ENCODE results near the gene RAB11A.
"Not testable (repeated sequence)": the region's sequence is repeated elsewhere in the genome, so short reads cannot be mapped to it uniquely, and the experiment has no call there.

The RAB11A gene

GRCh38 chr15:65869954-65870871, 922 bp downstream of the RAB11A start:
- TF ChIP-seq BACH2 (CRISPR knock-in tag; IDR thresholded peaks at IDR 0.05; ENCODE audit: borderline replicate concordance) (no peak), SNAI2 (CRISPR knock-in tag; IDR thresholded peaks at IDR 0.05) (no peak), TOX (CRISPR knock-in tag; IDR thresholded peaks at IDR 0.05; ENCODE audit: borderline replicate concordance) (no peak), OSR1 (CRISPR knock-in tag; IDR thresholded peaks at IDR 0.05) (no peak), ARNTL (CRISPR knock-in tag; IDR thresholded peaks at IDR 0.05; ENCODE audit: borderline replicate concordance, low read depth) (no peak), CSDC2 (CRISPR knock-in tag; IDR thresholded peaks at IDR 0.05) (no peak), RARB (CRISPR knock-in tag; IDR thresholded peaks at IDR 0.05) (no peak), TSHZ2 (CRISPR knock-in tag; IDR thresholded peaks at IDR 0.05) (no peak), ZFP3 (CRISPR knock-in tag; IDR thresholded peaks at IDR 0.05) (no peak), GLIS3 (CRISPR knock-in tag; IDR thresholded peaks at IDR 0.05) (no peak), ZNF8 (CRISPR knock-in tag; IDR thresholded peaks at IDR 0.05) (no peak), CSRNP3 (CRISPR knock-in tag; IDR thresholded peaks at IDR 0.05) (no peak), ZNF70 (CRISPR knock-in tag; IDR thresholded peaks at IDR 0.05) (no peak)
- TF ChIP-seq, protein P1, sequence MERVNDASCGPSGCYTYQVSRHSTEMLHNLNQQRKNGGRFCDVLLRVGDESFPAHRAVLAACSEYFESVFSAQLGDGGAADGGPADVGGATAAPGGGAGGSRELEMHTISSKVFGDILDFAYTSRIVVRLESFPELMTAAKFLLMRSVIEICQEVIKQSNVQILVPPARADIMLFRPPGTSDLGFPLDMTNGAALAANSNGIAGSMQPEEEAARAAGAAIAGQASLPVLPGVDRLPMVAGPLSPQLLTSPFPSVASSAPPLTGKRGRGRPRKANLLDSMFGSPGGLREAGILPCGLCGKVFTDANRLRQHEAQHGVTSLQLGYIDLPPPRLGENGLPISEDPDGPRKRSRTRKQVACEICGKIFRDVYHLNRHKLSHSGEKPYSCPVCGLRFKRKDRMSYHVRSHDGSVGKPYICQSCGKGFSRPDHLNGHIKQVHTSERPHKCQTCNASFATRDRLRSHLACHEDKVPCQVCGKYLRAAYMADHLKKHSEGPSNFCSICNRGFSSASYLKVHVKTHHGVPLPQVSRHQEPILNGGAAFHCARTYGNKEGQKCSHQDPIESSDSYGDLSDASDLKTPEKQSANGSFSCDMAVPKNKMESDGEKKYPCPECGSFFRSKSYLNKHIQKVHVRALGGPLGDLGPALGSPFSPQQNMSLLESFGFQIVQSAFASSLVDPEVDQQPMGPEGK (CRISPR knock-in tag; IDR thresholded peaks at IDR 0.05; ENCODE audit: borderline replicate concordance): no peak
- peak; percentile 52 for ATAC-seq

GRCh38 chr15:65870889-65871533, 1.7 kb downstream of the RAB11A start:
- no peak for TF ChIP-seq TSHZ2 (CRISPR knock-in tag; IDR thresholded peaks at IDR 0.05)
- TF ChIP-seq, protein P2, sequence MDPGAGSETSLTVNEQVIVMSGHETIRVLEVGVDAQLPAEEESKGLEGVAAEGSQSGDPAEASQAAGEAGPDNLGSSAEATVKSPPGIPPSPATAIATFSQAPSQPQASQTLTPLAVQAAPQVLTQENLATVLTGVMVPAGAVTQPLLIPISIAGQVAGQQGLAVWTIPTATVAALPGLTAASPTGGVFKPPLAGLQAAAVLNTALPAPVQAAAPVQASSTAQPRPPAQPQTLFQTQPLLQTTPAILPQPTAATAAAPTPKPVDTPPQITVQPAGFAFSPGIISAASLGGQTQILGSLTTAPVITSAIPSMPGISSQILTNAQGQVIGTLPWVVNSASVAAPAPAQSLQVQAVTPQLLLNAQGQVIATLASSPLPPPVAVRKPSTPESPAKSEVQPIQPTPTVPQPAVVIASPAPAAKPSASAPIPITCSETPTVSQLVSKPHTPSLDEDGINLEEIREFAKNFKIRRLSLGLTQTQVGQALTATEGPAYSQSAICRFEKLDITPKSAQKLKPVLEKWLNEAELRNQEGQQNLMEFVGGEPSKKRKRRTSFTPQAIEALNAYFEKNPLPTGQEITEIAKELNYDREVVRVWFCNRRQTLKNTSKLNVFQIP (CRISPR knock-in tag; IDR thresholded peaks at IDR 0.05; ENCODE audit: borderline replicate concordance, low read depth): no peak
- no peak for TF ChIP-seq ZC3H10 (CRISPR knock-in tag; IDR thresholded peaks at IDR 0.05)
- TF ChIP-seq ZNF70 (CRISPR knock-in tag; IDR thresholded peaks at IDR 0.05): no peak
- TF ChIP-seq ZFP3 (CRISPR knock-in tag; IDR thresholded peaks at IDR 0.05): no peak
- TF ChIP-seq PPARA (CRISPR knock-in tag; IDR thresholded peaks at IDR 0.05; ENCODE audit: borderline replicate concordance): no peak
- TF ChIP-seq GLIS3 (CRISPR knock-in tag; IDR thresholded peaks at IDR 0.05): no peak
- no peak for TF ChIP-seq CREB5 (CRISPR knock-in tag; IDR thresholded peaks at IDR 0.05; ENCODE audit: low read depth)
- no peak for TF ChIP-seq RARB (CRISPR knock-in tag; IDR thresholded peaks at IDR 0.05)
- ATAC-seq: peak; percentile 49

DNA sequence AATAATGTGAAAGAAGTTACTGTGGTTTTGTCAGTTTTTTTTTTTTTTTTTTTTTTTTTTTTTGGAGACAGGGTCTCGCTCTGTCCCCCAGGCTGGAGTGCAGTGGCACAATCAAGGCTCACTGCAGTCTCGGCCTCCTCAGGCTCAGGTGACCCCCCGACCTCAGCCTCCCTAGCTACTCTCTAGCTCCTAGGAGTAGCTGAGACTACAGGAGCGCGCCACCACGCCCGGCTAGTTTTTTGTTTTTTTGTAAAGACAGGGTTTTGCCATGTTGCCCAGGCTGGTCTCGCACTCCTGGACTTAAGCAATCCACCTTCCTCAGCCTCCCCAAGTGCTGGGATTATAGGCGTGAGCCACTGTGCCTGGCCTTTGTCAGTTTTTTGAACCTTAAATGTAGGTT, 2.6 kb downstream of the RAB11A start:
- ATAC-seq: not testable (repeated sequence)

DNA sequence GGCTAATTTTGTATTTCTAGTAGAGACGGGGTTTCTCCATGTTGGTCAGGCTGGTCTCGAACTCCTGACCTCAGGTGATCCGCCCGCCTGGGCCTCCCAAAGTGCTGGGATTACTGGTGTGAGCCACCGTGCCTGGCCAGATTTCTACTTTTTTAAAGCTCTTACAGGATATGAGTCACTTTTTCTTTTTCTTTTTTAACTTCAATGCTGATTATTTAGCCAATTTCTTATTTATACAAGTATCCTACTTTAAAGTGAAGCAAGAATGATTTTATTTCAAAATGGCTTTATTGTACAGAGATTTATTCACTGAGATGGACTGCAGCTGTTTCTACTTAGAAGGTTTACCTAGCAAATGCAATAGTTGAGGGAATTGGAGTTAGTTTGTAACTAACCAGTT, 3.3 kb downstream of the RAB11A start:
- ATAC-seq: not testable (repeated sequence)

All from SK-N-SH treated with all-trans-retinoic acid at 6 μM for 48 hours (cell line).